Measurements from ENCODE around the gene TIFAB. TPM values are rescaled to one million over a fixed set of nuclear protein-coding genes. Genes with fewer than 3 reads are reported as not detected.
"Not testable (repeated sequence)": the region's sequence is repeated elsewhere in the genome, so short reads cannot be mapped to it uniquely, and the experiment has no call there.

The TIFAB gene, protein sequence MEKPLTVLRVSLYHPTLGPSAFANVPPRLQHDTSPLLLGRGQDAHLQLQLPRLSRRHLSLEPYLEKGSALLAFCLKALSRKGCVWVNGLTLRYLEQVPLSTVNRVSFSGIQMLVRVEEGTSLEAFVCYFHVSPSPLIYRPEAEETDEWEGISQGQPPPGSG
- total RNA-seq = not detected in 2 replicates
- not detected for polyA plus RNA-seq (2012)

DNA sequence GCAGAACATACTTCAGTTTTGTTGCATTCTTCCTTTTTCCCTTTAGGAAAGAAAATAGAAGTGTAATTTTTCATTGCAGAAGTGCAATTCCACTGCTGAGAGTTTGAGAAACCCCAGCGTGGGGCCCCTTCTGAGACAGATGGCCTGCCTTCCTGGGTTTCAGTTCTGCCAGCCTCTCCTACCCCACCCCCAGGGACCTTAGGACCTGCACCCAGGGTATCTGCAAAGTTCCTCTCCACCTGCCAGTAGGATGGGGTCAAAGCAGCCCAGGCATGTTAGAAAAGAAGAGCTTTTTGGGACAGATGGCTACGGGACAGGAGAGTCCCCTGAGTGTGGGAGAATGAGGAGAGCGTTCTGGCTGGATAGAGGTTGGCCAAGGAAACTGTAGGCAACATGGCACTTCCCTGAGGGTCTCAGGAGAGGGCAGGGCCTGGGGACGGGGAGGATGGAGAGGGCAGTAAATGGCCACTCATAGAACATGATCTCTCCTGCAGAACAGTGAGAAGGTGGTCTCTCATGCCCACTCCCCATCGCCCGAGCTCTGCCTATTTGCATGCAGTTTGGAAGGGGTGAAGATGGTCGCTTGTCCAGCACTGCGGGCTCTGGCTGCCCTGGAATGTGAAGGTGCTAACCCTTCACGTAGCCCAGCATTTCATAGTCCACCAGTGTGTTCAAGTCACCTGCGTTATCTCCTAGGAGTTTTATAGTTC lies at the start of gene TIFAB:
TSS of gene TIFAB (minus strand) at position 31 of the 710 bp plus-strand sequence. CDS start 2,412 bp downstream, outside the sequence.
- no peak for DNase-seq (ENCODE audit: low read depth)

DNA sequence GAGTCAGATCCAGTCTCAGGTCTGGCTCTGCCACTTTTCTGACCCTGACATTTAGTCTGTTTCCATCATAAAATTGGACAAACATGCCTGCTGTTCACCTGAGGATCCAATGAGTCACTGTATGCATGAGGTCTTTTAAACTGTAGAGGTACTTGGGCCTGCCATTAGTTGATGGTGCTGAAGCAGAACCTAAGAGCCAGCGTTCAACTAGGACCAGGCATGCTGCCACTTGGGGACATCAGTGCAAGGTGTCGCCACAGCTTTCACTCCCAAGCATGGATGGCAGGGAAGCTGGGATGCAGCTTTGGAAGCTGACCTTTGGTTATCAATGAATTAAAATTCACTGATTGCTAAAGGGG lies 46.5 kb upstream of the TIFAB start:
- no peak for DNase-seq (ENCODE audit: low read depth)

DNA sequence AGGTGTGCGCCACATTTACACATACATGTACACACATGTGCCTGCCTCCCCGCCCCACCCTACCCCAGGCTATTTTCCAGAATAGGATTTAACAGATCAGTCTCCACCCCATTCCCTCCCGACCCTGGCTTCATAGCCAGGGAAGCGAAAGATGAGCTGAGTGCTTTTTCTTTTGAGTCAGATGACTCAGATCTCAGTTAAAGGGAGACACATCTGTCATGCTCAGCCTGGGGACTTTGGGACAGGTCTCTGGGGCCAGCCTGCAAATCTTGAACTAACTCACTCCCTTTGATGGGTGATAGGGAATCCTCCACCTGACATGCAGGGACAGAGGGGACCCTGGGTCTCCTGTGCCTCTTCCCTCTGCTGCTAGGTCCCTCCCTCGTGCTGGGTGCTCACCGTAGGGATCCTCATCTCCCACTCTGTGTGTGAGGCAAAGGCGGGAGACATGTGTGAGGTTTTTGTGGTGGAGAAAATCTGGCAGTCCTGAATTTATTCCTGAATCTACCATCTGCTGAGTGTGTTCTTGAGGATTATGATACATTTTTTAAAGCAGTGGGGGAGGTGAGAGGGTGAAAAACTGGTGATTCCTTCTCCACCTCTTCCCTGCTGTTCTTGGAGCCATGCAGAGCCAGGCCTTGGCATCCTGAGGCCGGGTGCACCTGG lies 46.0 kb upstream of the TIFAB start:
- peak; percentile 65 for DNase-seq (ENCODE audit: low read depth)

DNA sequence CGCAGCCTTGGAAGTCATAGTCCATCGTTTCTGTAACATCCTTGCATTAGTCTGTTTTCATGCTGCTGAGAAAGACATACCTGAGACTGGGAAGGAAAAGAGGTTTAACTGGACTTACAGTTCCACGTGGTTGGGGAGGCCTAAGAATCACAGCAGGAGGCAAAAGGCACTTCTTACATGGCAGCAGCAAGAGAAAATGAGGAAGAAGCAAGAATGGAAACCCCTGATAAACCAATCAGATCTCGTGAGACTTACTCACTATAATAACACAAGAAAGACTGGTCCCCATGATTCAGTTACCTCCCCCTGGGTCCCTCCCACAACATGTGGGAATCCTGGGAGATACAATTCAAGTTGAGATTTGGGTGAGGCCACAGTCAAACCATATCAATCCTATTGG lies 43.4 kb upstream of the TIFAB start:
- not testable (repeated sequence) for DNase-seq (ENCODE audit: low read depth)

DNA sequence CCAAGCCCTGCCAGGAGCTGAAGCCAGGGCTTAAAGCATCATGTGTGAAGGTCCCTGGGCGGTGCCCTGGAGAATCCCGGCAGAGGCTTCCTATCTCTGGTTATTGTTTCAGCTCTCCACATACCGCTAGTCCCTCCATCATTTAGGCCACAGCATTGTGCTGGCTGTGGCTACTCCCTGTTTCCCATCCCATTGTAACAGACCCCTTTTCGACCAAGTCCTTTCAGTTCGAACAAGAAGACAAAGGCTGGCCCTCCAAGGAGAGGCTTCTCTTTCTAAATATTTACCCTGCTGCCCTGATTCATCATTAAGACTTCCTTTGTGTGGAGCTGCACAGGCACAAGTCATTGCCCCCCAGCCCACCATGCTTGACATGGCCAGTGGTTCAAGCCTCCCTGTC lies 42.0 kb upstream of the TIFAB start:
- DNase-seq (ENCODE audit: low read depth) = no peak

DNA sequence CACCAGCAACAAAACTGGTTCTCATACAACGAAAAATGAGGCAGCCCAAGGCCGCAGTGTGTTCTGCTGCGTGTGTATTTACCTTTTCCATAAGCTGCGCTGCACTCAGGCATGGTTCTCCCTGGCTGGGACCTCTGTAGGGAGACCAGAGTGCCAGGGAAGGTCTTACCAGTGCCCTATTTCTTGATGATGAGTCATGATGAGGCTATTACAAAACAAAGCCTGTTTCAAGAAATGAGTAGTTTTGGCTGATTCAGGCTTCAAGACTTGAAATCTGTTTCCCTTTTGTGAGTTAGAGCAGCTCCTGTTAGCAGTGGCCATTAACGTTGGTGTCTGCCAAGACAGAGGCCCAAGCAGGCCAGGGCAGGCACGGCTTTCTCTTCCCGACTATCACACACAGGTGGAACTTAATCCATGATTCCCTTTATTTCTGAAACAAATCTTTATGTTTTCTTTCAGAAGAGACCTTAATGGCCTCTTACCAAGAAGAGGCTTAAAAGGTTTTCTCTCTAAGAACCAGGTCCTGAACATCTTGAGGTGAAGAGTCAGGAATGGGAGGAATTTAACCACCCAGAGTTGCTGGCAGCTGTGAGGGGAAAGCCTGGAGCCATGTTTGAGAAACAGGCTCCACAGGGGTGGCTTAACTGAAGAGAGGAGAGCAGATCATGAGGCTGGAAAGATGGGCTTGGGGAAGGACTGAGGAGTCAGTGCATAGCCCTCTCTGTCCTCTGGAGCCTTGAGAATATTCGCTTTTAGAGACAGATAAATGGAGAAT lies 41.4 kb upstream of the TIFAB start:
- peak; percentile 57 for DNase-seq (ENCODE audit: low read depth)

DNA sequence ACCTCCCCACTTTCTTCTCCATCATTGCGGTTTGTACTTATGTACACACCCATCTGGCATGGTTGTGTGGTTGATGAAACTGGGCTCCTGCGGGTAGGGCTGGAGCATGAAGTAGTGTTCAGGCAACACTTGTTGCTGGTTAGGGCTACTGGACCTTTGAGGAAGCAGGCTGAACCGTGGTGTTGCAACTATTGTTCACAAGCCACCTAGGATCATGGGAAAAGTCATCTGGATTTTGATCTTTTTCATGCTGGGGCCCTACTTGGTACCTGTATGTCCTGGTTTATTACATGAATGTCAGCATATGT lies 40.1 kb upstream of the TIFAB start:
- DNase-seq (ENCODE audit: low read depth) = no peak

DNA sequence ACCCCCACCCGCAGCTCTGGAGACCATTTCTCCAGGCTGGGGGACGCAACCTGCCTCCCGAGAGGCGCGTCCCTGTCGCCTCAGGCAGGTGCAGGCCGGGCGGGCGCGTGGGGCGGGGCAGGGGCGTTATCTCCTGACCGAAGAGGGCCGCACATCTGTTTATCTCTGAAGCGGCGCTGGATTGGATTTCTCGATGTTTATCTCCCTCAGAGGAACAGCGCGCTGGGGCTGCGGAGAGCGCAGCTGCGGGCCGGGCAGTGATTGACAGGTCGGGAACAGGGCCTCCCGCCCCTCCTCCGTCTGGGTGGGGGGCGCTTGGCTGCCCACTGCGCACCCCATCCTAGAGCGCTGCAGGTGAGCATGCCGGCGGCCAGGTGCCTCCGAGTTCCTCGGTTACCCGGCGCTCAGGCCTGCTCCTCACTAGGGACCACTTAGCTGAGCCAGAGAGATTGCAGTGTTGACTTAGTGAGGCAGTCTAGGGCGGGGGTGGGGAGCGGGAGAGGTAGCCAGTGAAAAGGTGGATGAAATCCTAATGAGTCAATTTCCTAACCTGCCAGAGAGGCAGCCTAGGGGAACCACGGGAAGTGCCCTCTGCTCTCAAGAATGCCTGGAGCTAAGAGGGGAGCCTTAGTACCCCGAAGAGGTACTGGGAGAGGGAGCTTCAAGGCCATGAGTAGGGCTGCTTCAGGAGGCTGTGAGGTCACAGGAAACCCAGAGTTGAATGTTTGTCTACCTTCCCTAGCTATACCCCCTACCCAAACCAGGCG lies 39.6 kb upstream of the TIFAB start:
- no peak for DNase-seq (ENCODE audit: low read depth)

DNA sequence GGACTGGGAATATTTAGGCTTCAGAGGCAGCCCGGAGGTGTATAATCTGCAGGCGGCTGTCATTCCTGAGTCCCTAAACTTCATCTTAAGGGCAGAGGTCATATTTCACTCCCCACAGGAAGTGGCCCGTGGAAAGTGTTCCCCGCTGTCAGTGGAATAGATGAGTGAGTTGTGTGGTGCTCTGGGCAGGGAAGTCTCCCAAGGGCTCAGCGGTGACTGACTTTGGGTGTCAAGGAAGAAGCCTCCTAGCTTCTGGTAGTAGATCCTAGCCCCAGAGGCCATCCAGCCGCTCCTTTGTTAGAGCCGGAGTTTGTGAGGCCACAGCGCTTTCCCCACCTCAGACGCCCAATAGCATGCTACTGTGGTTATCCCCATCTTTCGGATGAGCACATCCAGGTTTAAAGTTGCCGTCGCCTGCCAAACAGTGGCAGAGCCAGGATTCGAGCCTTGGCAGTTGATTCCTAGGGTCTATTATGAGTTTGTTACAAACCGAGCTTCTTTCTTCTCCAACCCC lies 38.9 kb upstream of the TIFAB start:
- DNase-seq (ENCODE audit: low read depth) = no peak

DNA sequence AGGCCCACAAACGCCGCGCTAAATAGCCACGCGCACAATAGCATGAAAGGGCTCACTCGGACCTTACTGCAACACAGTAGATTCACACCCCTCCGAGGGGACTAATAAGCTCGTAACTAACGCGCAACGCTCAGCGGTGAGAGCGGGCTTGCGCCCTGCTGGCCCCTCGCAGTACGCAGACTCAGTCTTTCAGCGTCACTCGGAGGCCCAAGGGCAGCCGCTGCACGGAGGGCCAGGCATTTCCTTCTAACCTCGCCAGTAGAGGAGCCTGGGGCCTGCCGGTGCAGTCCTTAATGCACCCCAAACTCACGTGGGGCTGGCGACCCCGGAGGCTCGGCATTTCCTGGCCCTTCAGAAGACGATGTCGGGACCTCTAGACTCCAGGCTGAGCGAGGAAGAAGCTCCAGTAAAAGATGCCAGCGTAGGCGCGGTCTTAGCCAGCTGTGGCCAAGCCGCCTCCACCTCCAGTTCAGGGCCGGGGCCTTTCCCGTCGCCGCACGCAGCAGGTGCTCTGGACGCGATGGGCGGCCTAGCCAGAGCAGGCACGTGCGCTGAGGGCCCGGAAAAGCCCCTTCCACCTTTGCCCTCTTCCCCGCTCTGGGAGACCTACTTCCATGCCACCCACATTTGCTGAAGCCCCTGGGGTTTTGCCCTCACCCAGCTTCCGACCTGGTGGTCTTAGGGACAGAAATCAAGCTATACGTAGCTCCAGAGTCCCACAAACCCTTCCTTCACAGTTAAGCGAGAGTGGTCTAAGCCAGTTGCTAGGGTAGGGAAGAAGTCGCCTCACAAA lies 38.3 kb upstream of the TIFAB start:
- no peak for DNase-seq (ENCODE audit: low read depth)

DNA sequence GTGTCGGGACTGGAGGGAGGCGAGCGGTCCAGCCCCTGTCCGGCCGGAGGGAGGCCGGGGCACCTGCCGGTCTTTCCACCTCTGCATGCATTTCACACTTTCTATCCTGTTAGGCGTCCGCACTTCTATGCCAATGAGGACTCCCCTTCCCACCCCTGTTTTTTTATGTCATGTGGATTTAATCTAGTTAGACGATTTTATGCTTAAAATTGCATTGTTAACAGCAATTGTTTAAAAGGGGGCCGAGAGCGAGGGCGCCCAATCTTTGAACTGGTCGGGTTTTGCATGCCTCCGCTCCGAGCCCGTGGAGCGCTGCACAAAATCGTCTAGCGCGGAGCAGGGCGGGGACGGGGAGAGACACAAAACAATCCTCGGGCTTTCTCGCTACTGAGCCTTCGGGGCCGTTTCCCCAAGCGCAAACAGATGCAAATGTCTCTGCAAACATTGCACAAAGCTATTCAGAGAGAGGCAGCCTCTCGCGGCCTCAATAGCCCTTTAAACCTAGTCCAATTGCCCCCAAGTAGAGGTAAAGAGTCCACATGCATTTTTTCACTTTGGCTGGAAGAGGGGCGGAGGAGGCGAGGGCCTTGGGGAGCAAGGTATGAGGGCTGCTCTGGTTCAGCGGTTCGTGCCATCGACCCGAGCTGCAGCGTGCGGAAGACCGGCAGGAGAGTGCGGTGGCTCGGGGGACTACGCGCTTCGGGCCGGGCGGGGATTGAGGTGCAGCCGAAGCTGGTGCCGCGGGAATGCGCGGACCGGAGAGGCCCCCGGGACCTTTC lies 37.5 kb upstream of the TIFAB start:
- DNase-seq (ENCODE audit: low read depth) = no peak

DNA sequence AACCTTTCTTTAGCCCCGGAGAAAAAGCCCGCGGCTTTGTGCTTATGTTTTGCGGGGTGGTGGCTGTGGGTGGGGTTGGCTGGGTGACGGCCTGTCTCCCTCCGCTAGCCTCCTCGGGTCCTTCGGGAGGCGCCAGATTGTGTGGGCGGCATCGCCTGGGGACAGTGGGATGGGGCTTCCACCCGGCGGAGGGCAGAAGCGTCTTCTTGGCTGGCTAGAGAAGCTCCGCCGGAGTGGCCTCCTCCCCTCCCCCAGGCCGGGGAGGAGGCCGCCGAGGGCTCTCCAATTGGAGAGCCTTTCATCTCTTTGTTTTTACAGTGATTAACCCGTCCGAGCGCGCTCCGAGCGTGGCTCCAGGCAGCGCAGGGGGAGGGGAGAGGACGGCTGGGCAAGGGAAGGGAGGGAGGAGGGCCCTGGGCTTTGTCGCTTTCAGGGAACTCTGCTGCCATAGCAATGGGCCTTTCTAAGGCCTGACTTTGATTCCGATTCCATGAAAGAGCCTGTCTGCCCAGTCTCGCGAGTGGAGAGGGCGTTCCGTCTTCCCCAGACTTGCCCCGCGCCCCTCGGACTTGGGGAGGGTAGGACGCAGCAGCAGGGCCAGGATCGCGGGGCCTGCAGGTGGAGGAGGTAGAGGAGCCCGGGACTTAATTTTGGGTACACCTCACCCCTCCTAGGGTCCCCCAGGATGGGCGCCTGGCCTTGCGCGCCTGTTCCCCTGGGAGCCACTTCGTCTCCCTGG lies 36.7 kb upstream of the TIFAB start:
- peak; percentile 63 for DNase-seq (ENCODE audit: low read depth)

DNA sequence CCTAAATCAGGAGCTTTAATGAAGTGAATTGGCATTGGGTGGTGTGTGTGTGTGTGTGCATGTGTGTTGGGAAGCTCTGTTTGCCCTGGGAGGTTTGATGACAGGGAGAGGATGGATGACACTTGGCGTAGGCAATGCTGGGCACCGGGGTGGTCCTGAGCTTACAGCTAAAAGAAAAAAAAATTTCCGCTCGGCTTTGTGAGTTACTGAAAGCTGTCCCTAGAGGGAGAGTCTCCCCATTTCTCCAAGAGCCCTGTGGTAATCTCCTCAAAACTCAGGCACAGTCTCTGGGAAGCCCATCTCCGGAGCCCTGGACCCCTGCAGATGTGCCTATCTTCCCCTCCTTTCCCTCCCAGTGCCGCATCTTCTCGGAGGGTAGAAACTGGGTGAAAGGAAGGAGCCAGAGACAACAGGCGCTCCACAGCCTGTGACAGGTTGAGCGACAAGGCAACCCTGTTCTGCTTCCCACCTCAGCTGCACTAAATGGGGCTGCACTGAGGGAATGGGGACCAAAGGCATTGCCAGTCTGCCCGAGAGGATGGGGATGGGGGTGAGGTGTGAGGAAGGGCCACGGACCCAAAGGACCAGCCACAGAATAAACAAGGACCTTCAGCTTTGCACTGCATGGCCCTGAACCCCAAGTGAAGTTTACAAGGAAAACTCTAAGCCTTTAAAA lies 35.8 kb upstream of the TIFAB start:
- DNase-seq (ENCODE audit: low read depth) = no peak

DNA sequence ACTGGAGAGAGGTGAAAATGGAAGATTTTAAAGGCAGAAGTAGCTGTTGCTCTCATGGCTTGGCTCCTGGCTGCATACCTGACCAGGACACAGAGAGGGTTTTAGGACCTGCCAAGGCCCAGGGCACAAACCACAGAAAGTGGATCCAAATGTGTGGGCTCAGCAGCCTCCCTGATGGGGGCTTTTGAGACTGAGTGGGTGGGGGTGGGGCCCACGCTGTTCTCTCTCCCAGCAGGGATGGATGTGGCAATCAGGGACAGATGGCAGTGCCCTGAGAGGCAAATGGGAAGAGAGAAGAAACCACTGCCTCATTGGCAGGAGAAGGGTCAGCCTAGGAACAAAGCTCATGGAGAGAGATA lies 34.9 kb upstream of the TIFAB start:
- no peak for DNase-seq (ENCODE audit: low read depth)

DNA sequence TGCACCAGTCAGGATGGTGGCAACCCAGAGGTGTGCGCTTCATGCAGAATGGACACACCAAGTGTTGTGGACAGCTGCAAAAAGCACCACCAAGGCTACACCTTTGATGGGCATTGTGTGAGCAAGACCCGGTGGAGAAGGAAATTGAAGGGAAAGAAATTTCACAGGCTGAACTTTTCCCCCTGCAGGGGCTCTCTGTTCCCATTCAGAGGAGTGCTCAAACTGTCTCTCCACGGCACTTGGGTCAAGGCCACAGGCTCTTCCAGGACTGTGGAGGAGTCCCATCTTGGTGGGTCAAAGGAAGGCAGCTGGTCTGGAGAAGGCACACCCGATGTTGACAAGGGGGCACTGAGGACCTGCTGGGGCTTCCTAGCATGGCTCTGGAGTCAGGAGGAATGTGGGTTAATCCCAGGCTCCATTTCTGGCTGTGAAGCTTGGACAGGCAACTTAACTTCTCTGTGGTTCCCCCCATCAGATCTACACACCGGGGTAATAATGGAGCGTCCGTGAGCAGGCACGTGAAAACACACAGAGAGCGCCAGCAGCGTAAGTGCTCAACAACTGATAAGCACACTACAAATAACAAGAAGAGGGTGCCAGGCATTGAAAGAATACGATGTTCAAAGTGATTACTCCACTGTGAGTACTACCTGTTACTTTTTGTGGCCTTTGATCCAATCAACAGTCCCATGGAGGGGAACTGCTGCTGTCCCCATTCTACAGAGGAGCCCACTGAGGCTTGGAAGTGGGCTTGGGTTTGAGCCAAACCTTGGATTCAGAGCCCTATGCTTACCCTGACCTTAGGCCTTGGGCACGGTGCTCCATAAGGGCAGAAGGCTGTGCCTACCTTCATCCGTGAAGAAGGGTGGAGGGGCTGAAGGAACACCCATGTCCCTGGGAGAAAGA lies 34.2 kb upstream of the TIFAB start:
- DNase-seq (ENCODE audit: low read depth) = no peak

DNA sequence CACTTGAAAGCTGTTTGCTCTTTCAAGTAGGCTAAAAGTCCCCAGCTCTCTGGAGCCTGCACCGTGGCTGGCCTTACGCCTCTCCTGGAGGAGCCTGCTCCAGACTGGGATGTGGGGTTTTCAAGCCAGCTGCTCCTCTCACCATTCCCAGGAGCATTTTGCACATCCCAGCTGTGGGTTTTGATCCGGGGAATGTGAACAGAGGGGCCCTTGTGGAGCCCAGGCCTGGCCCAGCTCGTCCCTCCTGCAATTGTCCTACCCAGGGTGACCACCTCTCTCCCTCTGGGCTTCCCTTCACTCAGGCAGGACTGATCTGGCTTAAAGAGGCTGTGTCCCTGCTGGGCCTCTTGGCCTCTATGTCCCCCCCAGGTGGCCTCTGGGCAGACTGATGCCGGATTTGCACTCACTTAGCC lies 32.5 kb upstream of the TIFAB start:
- no peak for DNase-seq (ENCODE audit: low read depth)

DNA sequence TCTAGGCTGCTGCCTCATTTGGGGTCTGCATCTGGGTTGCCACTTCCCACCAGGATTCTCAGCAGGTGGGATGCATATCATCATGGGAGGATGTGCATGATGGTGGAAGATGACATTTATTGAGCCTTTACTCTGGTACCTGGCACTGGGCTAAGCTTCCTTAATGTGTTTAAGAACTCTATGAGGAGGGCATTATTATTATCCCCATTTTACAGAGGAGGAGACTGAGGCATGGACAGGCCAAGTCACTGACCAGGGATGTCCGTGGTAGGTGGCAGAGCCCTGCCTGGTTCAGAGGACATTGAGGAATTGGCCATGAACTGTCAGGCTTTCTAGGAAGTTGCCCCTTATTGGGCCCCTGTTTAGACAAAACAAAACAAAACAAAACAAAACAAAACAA lies 31.1 kb upstream of the TIFAB start:
- DNase-seq (ENCODE audit: low read depth) = no peak
